ENCODE data around the gene SLC8A1.

The SLC8A1 gene

GRCh38 chr2:40395169-40396073, 56.5 kb downstream of the SLC8A1 start:
- Mint-ChIP-seq H3K27ac (no peak overlapping the region), H3K4me1 (ENCODE audit: low read depth) (no peaks in the 10 kb centered on the region)

GRCh38 chr2:40394597-40394996, 57.3 kb downstream of the SLC8A1 start:
- Mint-ChIP-seq H3K4me3 (no peak overlapping the region), H3K27me3 (no peaks in the 10 kb centered on the region), H3K4me1 (ENCODE audit: low read depth) (no peaks in the 10 kb centered on the region), H3K9me3 (ENCODE audit: low read depth) (no peaks in the 10 kb centered on the region), H3K36me3 (no peaks in the 10 kb centered on the region), H3K27ac (no peak overlapping the region)

More at GRCh38 chr2:40395169-40396073, 56.5 kb downstream of the SLC8A1 start:
- H3K4me3 Mint-ChIP-seq: no peak overlapping the region
- no peaks in the 10 kb centered on the region for H3K36me3 Mint-ChIP-seq
- H3K9me3 Mint-ChIP-seq (ENCODE audit: low read depth): no peaks in the 10 kb centered on the region
- no peaks in the 10 kb centered on the region for H3K27me3 Mint-ChIP-seq

- Mint-ChIP-seq H3K4me3 (no peak overlapping the region), H3K9me3 (ENCODE audit: low read depth) (no peaks in the 10 kb centered on the region), H3K36me3 (no peaks in the 10 kb centered on the region), H3K27ac (no peak overlapping the region), H3K27me3 (no peaks in the 10 kb centered on the region), H3K4me1 (ENCODE audit: low read depth) (no peaks in the 10 kb centered on the region)
Observed at GRCh38 chr2:40394031-40394430, 57.9 kb downstream of the SLC8A1 start.

GRCh38 chr2:40388161-40388560, 63.7 kb downstream of the SLC8A1 start:
- Mint-ChIP-seq H3K27ac (no peak overlapping the region), H3K36me3 (no peaks in the 10 kb centered on the region), H3K9me3 (ENCODE audit: low read depth) (peaks cover 7% of the 10 kb centered on the region), H3K4me3 (no peak overlapping the region), H3K27me3 (peaks cover 2% of the 10 kb centered on the region), H3K4me1 (ENCODE audit: low read depth) (no peaks in the 10 kb centered on the region)

- peaks cover 18% of the 10 kb centered on the region for H3K9me3 Mint-ChIP-seq (ENCODE audit: low read depth)
- H3K4me1 Mint-ChIP-seq (ENCODE audit: low read depth): no peaks in the 10 kb centered on the region
- no peak overlapping the region for H3K27ac Mint-ChIP-seq
- no peak overlapping the region for H3K4me3 Mint-ChIP-seq
- peaks cover 2% of the 10 kb centered on the region for H3K27me3 Mint-ChIP-seq
- H3K36me3 Mint-ChIP-seq: no peaks in the 10 kb centered on the region
Observed at GRCh38 chr2:40386177-40386576, 65.7 kb downstream of the SLC8A1 start.

GRCh38 chr2:40384714-40385113, 67.2 kb downstream of the SLC8A1 start:
- H3K27ac Mint-ChIP-seq: no peak overlapping the region
- H3K4me3 Mint-ChIP-seq: no peak overlapping the region
- peaks cover 2% of the 10 kb centered on the region for H3K27me3 Mint-ChIP-seq
- no peaks in the 10 kb centered on the region for H3K36me3 Mint-ChIP-seq
- H3K9me3 Mint-ChIP-seq (ENCODE audit: low read depth): peaks cover 20% of the 10 kb centered on the region
- no peaks in the 10 kb centered on the region for H3K4me1 Mint-ChIP-seq (ENCODE audit: low read depth)

- H3K9me3 Mint-ChIP-seq (ENCODE audit: low read depth): peaks cover 20% of the 10 kb centered on the region
- H3K4me1 Mint-ChIP-seq (ENCODE audit: low read depth): no peaks in the 10 kb centered on the region
- H3K27me3 Mint-ChIP-seq: peaks cover 2% of the 10 kb centered on the region
- no peak overlapping the region for H3K4me3 Mint-ChIP-seq
- H3K36me3 Mint-ChIP-seq: no peaks in the 10 kb centered on the region
- H3K27ac Mint-ChIP-seq: no peak overlapping the region
Observed at GRCh38 chr2:40384233-40384632, 67.7 kb downstream of the SLC8A1 start.

- no peaks in the 10 kb centered on the region for H3K4me1 Mint-ChIP-seq (ENCODE audit: low read depth)
- no peak overlapping the region for H3K27ac Mint-ChIP-seq
- H3K36me3 Mint-ChIP-seq: no peaks in the 10 kb centered on the region
- H3K27me3 Mint-ChIP-seq: no peaks in the 10 kb centered on the region
- peaks cover 13% of the 10 kb centered on the region for H3K9me3 Mint-ChIP-seq (ENCODE audit: low read depth)
- no peak overlapping the region for H3K4me3 Mint-ChIP-seq
Observed at GRCh38 chr2:40380721-40381120, 71.2 kb downstream of the SLC8A1 start.

GRCh38 chr2:40380041-40380440, 71.8 kb downstream of the SLC8A1 start:
- Mint-ChIP-seq H3K9me3 (ENCODE audit: low read depth) (peaks cover 13% of the 10 kb centered on the region), H3K27ac (no peak overlapping the region), H3K4me1 (ENCODE audit: low read depth) (no peaks in the 10 kb centered on the region), H3K36me3 (no peaks in the 10 kb centered on the region), H3K27me3 (no peaks in the 10 kb centered on the region), H3K4me3 (no peak overlapping the region)

GRCh38 chr2:40374543-40375240, 77.2 kb downstream of the SLC8A1 start:
- no peak overlapping the region for H3K4me3 Mint-ChIP-seq
- no peaks in the 10 kb centered on the region for H3K36me3 Mint-ChIP-seq
- no peaks in the 10 kb centered on the region for H3K9me3 Mint-ChIP-seq (ENCODE audit: low read depth)
- no peak overlapping the region for H3K27ac Mint-ChIP-seq
- H3K27me3 Mint-ChIP-seq: no peaks in the 10 kb centered on the region
- H3K4me1 Mint-ChIP-seq (ENCODE audit: low read depth): no peaks in the 10 kb centered on the region

GRCh38 chr2:40373111-40373510, 78.8 kb downstream of the SLC8A1 start:
- Mint-ChIP-seq H3K36me3 (no peaks in the 10 kb centered on the region), H3K4me3 (no peak overlapping the region), H3K9me3 (ENCODE audit: low read depth) (no peaks in the 10 kb centered on the region), H3K4me1 (ENCODE audit: low read depth) (no peaks in the 10 kb centered on the region), H3K27me3 (no peaks in the 10 kb centered on the region), H3K27ac (no peak overlapping the region)

GRCh38 chr2:40372283-40372985, 79.5 kb downstream of the SLC8A1 start:
- H3K27me3 Mint-ChIP-seq: no peaks in the 10 kb centered on the region
- no peak overlapping the region for H3K27ac Mint-ChIP-seq
- no peaks in the 10 kb centered on the region for H3K4me1 Mint-ChIP-seq (ENCODE audit: low read depth)
- no peak overlapping the region for H3K4me3 Mint-ChIP-seq
- H3K36me3 Mint-ChIP-seq: no peaks in the 10 kb centered on the region
- no peaks in the 10 kb centered on the region for H3K9me3 Mint-ChIP-seq (ENCODE audit: low read depth)

GRCh38 chr2:40371525-40372282, 80.2 kb downstream of the SLC8A1 start:
- Mint-ChIP-seq H3K9me3 (ENCODE audit: low read depth) (no peaks in the 10 kb centered on the region), H3K27ac (no peak overlapping the region), H3K4me3 (no peak overlapping the region), H3K4me1 (ENCODE audit: low read depth) (no peaks in the 10 kb centered on the region), H3K27me3 (no peaks in the 10 kb centered on the region), H3K36me3 (no peaks in the 10 kb centered on the region)

- H3K9me3 Mint-ChIP-seq (ENCODE audit: low read depth): no peaks in the 10 kb centered on the region
- H3K4me3 Mint-ChIP-seq: no peak overlapping the region
- no peaks in the 10 kb centered on the region for H3K27me3 Mint-ChIP-seq
- H3K27ac Mint-ChIP-seq: no peak overlapping the region
- no peaks in the 10 kb centered on the region for H3K4me1 Mint-ChIP-seq (ENCODE audit: low read depth)
- no peaks in the 10 kb centered on the region for H3K36me3 Mint-ChIP-seq
Observed at GRCh38 chr2:40370007-40370395, 81.9 kb downstream of the SLC8A1 start.
